ENCODE measurements around the gene HOXB7.

The HOXB7 gene

GRCh38 chr17:48575066-48575582 is 35.7 kb downstream of the HOXB7 start:
- no peak overlapping the region for H3K4me3 ChIP-seq (ENCODE audit: low read length)
- DNase-seq (ENCODE audit: low read depth, low spot score) = no peak

GRCh38 chr17:48574505-48575065 is 36.2 kb downstream of the HOXB7 start:
- DNase-seq (ENCODE audit: low read depth, low spot score) = no peak
- H3K4me3 ChIP-seq (ENCODE audit: low read length) = no peak overlapping the region

GRCh38 chr17:48571826-48572417 is 38.9 kb downstream of the HOXB7 start:
- H3K4me3 ChIP-seq (ENCODE audit: low read length) = no peak overlapping the region
- no peak for DNase-seq (ENCODE audit: low read depth, low spot score)

GRCh38 chr17:48571024-48571818 is 39.6 kb downstream of the HOXB7 start:
- no peak for DNase-seq (ENCODE audit: low read depth, low spot score)
- H3K4me3 ChIP-seq (ENCODE audit: low read length) = no peak overlapping the region

- H3K4me3 ChIP-seq (ENCODE audit: low read length) = no peak overlapping the region
Measured at GRCh38 chr17:48570325-48571023, 40.3 kb downstream of the HOXB7 start.

GRCh38 chr17:48569674-48570324 is 41.0 kb downstream of the HOXB7 start:
- no peak for DNase-seq (ENCODE audit: low read depth, low spot score)
- no peak overlapping the region for H3K4me3 ChIP-seq (ENCODE audit: low read length)

More at GRCh38 chr17:48570325-48571023, 40.3 kb downstream of the HOXB7 start:
- no peak for DNase-seq (ENCODE audit: low read depth, low spot score)

- DNase-seq (ENCODE audit: low read depth, low spot score) = no peak
- H3K4me3 ChIP-seq (ENCODE audit: low read length) = no peak overlapping the region
Measured at GRCh38 chr17:48569240-48569582, 41.6 kb downstream of the HOXB7 start.

GRCh38 chr17:48568499-48569239 is 42.1 kb downstream of the HOXB7 start:
- no peak for DNase-seq (ENCODE audit: low read depth, low spot score)
- H3K4me3 ChIP-seq (ENCODE audit: low read length) = no peak overlapping the region

GRCh38 chr17:48567646-48568354 is 43.0 kb downstream of the HOXB7 start:
- no peak for DNase-seq (ENCODE audit: low read depth, low spot score)
- no peak overlapping the region for H3K4me3 ChIP-seq (ENCODE audit: low read length)

- no peak overlapping the region for H3K4me3 ChIP-seq (ENCODE audit: low read length)
- DNase-seq (ENCODE audit: low read depth, low spot score) = no peak
Measured at GRCh38 chr17:48567209-48567608, 43.6 kb downstream of the HOXB7 start.

- no peak overlapping the region for H3K4me3 ChIP-seq (ENCODE audit: low read length)
- DNase-seq (ENCODE audit: low read depth, low spot score) = no peak
Measured at GRCh38 chr17:48566717-48567116, 44.1 kb downstream of the HOXB7 start.

- DNase-seq (ENCODE audit: low read depth, low spot score) = no peak
- H3K4me3 ChIP-seq (ENCODE audit: low read length) = no peak overlapping the region
Measured at GRCh38 chr17:48565925-48566710, 44.7 kb downstream of the HOXB7 start.

- no peak for DNase-seq (ENCODE audit: low read depth, low spot score)
- H3K4me3 ChIP-seq (ENCODE audit: low read length) = peak overlapping the region; percentile 51
Measured at GRCh38 chr17:48565022-48565554, 45.7 kb downstream of the HOXB7 start.

- H3K4me3 ChIP-seq (ENCODE audit: low read length) = peak overlapping the region; percentile 51
- no peak for DNase-seq (ENCODE audit: low read depth, low spot score)
Measured at GRCh38 chr17:48564188-48565021, 46.4 kb downstream of the HOXB7 start.

- DNase-seq (ENCODE audit: low read depth, low spot score) = no peak
- peak overlapping the region; percentile 51 for H3K4me3 ChIP-seq (ENCODE audit: low read length)
Measured at GRCh38 chr17:48563867-48564187, 47.0 kb downstream of the HOXB7 start.

GRCh38 chr17:48563385-48563838 is 47.4 kb downstream of the HOXB7 start:
- DNase-seq (ENCODE audit: low read depth, low spot score) = no peak
- H3K4me3 ChIP-seq (ENCODE audit: low read length) = peak overlapping the region; percentile 51

Measured in Jurkat, Clone E6-1 (cell line).